GM21360 (cell line): ENCODE measurements around the gene SLC12A3.

Experiments used
- ATAC-seq: cut with Tn5 transposase; IDR thresholded peaks from one replicate; pipeline ENCODE4 v1.9.1; 2021; ENCODE audit warnings: mild to moderate bottlenecking, moderate library complexity; ENCODE audit not compliant: unreplicated experiment

The SLC12A3 gene

GRCh38 chr16:56864960-56865359 lies at the start of gene SLC12A3:
Gene SLC12A3, plus strand, starts transcription at chr16:56865207. Its CDS starts 29 bp downstream, at chr16:56865236.
- ATAC-seq = no peak

- ATAC-seq = no peak
Observed at GRCh38 chr16:56815721-56816120, 49.3 kb upstream of the SLC12A3 start.

DNA sequence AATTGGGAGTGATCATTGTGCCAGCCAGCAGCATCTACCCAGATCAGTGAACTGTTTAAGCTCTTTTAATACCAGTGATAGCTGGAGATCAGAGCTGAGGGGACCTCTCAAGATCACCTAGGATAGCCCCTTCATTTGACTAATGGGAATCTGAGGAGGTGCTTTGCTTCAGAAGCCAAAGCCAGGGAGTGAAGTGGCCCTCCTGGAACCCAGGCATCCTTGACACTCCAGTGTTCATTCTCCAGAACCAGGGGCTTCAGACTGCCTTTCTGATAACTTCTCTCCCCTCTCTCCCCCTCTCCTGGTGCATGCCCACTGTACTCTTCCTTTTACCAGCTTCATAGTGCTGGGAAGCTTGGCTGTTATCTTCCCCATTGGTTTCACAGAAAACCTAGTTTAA lies 48.0 kb upstream of the SLC12A3 start:
- no peak for ATAC-seq

DNA sequence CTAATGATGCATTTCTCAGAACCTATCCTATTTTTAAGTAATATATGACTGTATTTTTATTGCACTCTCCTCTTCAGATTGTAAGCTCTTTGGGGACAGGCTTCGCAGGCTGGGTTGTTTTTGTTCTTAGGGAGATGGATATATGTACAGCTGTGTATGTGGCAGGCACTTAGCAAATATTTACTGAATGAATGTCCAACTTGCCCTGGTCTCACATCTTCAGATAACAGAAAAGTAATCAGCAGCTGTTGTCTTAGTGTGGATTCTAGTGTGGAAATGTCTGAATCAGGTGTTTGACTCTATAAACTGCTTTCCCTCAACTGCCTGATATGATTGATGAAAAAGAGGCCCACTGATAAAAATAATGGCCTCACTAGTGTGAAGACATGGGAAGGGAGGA lies 47.1 kb upstream of the SLC12A3 start:
- ATAC-seq = no peak

GRCh38 chr16:56823081-56823733 lies 41.8 kb upstream of the SLC12A3 start:
- no peak for ATAC-seq

DNA sequence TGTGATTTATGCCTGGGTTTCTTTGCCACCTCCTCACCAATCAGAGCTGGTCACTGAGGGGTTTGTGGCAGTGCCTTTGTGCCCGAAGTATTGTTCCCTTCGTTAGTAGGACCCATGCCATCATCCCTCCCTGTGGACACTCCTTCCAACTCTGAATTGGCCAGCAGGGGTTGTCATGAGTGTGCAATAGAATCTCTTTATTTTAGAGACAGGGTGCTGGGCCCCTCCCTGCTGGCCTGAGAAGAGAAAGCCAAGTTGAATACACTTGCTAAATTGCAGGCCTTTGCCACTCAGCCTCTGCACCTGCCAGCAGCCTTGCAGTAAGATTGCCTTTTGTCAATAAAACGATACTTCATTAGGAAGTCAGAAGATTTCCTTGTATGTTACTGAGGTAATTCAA lies 40.7 kb upstream of the SLC12A3 start:
- ATAC-seq = no peak

DNA sequence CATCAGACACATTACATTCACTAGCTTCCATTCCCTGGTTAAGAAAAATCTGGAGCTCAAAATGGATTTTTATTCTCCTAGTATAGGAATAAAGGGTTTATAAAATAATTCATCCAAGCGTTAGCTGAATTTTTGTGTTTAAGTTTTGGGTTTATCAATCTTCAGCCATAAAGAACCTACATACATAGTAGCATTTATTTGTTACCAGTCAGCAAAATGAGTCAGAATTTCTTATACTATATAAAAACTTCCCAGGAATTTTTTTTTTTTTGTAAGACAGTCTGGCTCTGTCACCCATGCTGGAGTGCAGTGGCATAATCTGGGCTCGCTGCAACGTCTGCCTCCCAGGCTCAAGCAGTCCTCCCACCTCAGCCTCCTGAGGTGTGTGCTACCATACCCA lies 40.2 kb upstream of the SLC12A3 start:
- no peak for ATAC-seq

- ATAC-seq = no peak
Observed at GRCh38 chr16:56825826-56826225, 39.2 kb upstream of the SLC12A3 start.

DNA sequence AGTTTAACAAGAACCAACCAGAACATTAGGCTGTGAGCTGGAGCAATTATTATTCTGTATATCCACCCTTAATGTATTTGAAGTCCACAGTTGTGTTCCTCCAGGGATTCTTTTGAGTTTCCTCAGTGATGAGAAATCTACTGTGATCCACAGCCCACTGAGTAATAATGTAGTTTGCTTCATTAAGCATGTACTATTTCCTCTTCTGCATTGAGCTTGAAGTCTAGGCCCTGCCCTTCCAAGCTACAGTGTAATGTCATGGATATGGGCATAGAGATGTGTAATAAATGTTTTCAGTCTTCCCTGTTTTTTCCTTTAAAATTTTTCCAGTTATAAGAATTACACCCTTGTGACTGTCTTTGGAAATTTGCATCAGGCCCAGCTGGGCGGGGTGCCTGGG lies 36.4 kb upstream of the SLC12A3 start:
- no peak for ATAC-seq

DNA sequence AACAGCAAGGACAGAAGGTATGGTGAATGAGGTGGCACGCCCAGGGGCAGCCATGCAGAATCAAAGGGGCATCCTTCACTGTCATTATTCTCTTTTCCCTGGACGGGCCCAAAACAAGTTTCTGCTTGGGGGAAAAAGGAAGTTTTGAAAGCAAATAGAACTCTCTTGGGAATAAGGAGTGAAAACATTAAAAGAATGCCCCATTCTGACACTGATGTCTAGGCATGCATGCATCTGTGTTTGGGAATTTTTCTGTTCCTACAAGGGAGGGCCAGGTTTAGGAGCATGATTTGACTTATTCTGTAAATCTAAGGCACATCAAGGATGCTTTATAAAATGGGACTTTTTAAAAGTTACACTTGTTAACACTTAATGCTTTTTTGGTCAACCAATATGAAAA lies 34.3 kb upstream of the SLC12A3 start:
- no peak for ATAC-seq

GRCh38 chr16:56832768-56833167 lies 32.2 kb upstream of the SLC12A3 start:
- ATAC-seq = no peak

DNA sequence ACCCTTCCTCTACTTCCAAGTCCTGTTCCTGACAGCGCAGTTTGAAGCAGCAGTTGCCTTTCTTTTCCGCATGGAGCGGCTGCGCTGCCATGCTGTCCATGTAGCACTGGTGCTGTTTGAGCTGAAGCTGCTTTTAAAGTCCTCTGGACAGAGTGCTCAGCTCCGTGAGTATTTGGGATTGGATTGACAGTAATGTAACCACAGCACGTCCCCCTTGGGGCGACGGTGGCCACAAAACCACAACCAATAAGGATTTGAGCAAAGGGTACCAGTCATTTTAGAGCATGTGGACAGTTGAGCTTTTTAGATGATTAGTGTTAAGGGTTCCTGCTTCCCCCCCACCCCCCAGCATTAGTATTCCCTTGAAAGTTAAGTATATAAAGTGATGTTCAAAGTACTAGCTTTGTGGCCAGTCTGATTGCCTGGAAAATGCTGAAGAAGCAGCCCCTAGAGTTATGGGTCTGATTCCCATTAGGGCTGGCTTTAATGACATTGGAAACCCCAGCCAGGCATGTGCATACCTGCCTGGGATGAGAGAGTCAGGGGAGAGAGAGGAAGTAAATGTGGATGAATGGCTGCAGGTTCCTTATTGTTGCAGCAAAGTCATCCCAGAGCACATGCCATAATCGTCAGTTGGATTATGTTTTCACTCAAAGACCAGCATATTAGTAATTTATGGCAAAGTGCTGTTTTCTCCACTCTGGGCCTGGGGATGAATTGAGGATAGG lies 31.6 kb upstream of the SLC12A3 start:
- no peak for ATAC-seq

- no peak for ATAC-seq
Observed at GRCh38 chr16:56835320-56835719, 29.7 kb upstream of the SLC12A3 start.

GRCh38 chr16:56836410-56837230 lies 28.4 kb upstream of the SLC12A3 start:
- no peak for ATAC-seq

- no peak for ATAC-seq
Observed at GRCh38 chr16:56838622-56839337, 26.2 kb upstream of the SLC12A3 start.

DNA sequence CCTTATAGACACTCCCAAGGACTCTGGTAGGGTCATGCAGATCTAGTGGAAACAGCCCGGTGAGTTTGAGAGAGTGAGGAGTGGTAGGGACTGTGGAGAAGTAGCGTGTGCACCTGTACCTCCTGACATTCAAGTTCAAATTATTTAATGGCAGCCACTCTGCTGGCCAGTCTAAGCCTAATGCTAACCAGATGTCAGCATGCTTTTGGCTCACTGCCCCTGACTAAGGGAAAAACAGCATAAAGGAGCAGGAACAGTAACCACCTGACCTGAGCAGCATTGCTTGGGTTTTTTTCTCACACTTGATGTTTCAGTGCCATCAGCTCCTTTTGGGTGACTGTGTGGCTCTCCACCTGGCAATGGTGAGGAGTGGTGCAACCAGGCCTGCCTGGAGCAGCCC lies 23.8 kb upstream of the SLC12A3 start:
- no peak for ATAC-seq

- no peak for ATAC-seq
Observed at GRCh38 chr16:56841659-56842058, 23.3 kb upstream of the SLC12A3 start.

- ATAC-seq = no peak
Observed at GRCh38 chr16:56842133-56842532, 22.9 kb upstream of the SLC12A3 start.

GRCh38 chr16:56844056-56844455 lies 21.0 kb upstream of the SLC12A3 start:
- no peak for ATAC-seq

GRCh38 chr16:56847173-56847910 lies 17.7 kb upstream of the SLC12A3 start:
- ATAC-seq = no peak
